Muscle layer of colon (tissue), 2 donors: ENCODE measurements around the gene MIDN.

Experiments
- H3K27ac ChIP-seq: one replicate; pipeline ENCODE4 v1.7.0; 2013; ENCODE audit warnings: low read depth, mild to moderate bottlenecking, low read length, moderate library complexity
- H3K27me3 ChIP-seq, 2 donors: one replicate each; pipeline ENCODE4 v1.7.0; 2013; ENCODE audit warnings: low read length in 2 of 2, mild to moderate bottlenecking in 2 of 2; ENCODE audit not compliant: insufficient read depth in 2 of 2, control insufficient read depth in 1 of 2
- H3K36me3 ChIP-seq: one replicate; pipeline ENCODE4 v1.7.0; 2013; ENCODE audit warnings: mild to moderate bottlenecking, low read length; ENCODE audit not compliant: insufficient read depth
- H3K4me1 ChIP-seq: one replicate; pipeline ENCODE4 v1.7.0; 2013; ENCODE audit warnings: mild to moderate bottlenecking, low read length; ENCODE audit not compliant: insufficient read depth
- H3K4me3 ChIP-seq, 2 donors: one replicate each; pipeline ENCODE4 v1.7.0; 2013; ENCODE audit warnings: low read length in 2 of 2, low read depth in 1 of 2, mild to moderate bottlenecking in 1 of 2, moderate library complexity in 1 of 2
- H3K9ac ChIP-seq: one replicate; pipeline ENCODE4 v1.7.0; 2013; ENCODE audit warnings: low read length
- H3K9me3 ChIP-seq: one replicate; pipeline ENCODE4 v1.7.0; 2013; ENCODE audit warnings: mild to moderate bottlenecking, low read length
- donor health status: abdominal sarcoma.
- donor health status: Adenocarcinoma of cecum.

MIDN gene

GRCh38 chr19:1223018-1223855, 25.1 kb upstream of the MIDN start:
- Histone ChIP-seq H3K9me3 (no peaks in the 10 kb centered on the region), H3K36me3 (peaks cover 28% of the 10 kb centered on the region), H3K4me1 (peaks cover 14% of the 10 kb centered on the region), H3K27me3 (no peaks in the 10 kb centered on the region), H3K27ac (no peak overlapping the region), H3K4me3 (no peak overlapping the region), H3K9ac (no peak overlapping the region)

DNA sequence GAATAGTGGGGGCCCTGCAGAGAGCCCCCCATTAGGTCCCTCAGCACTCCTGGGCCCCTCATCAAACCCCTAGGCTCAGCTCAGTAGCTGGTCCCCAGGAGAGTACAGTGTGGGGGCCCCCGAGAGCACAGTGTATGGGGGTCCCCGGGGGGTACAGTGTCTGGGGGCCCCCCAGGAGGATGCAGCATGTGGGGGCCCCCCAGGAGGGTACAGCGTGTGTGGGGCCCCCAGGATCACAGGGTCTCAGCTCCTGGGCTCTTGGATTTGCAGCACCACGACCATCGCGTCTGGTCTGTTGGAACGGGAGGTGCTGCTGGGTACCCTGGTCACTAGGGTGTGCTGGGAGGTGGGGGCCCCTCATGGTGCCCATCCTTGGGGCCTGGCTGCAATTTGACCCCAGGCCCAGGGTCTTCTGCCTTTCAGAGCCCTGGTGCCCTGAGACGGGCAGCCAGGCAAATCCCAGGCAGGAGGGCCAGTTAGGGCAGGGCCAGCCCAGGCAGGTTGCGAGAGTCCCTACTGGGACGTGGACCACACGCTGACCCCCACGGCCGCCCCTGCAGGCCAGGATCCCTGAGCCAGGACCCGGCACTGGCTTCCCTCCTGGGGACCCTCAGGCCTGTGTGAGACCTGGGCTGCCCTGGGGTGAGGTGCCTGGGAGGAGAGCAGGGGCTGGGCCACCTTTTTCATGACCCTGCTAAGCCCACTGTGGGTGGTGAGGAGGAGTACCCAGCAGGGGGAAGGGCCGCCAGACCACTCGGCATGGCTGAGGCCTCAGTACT, 24.1 kb upstream of the MIDN start:
- H3K36me3 ChIP-seq: peaks cover 28% of the 10 kb centered on the region
- no peak overlapping the region for H3K27ac ChIP-seq
- no peak overlapping the region for H3K9ac ChIP-seq
- no peaks in the 10 kb centered on the region for H3K9me3 ChIP-seq
- no peaks in the 10 kb centered on the region for H3K27me3 ChIP-seq
- no peak overlapping the region for H3K4me3 ChIP-seq
- peaks cover 7% of the 10 kb centered on the region for H3K4me1 ChIP-seq

DNA sequence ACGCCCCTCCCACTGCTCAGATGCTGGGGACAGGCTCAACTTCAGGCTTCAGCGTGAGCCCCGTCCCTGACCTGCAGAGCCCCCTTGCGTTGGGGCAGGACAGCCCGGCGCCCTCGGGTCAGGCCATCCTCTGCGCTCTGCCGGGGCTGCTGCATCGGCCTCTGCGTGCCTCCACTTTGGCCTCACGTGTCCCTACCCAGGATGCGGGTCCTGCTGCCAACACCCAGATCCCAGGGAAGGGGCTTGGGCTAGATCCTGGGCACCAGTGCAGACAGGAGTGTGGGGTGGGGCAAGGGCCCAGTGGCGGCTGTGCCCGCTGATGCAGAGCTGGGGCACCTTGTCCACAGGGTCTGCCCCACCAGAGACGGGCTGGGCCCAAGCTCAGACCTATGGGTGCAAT, 23.5 kb upstream of the MIDN start:
- no peaks in the 10 kb centered on the region for H3K27me3 ChIP-seq
- H3K9me3 ChIP-seq: no peaks in the 10 kb centered on the region
- peaks cover 28% of the 10 kb centered on the region for H3K36me3 ChIP-seq
- no peak overlapping the region for H3K9ac ChIP-seq
- H3K4me3 ChIP-seq: no peak overlapping the region
- peaks cover 7% of the 10 kb centered on the region for H3K4me1 ChIP-seq
- no peak overlapping the region for H3K27ac ChIP-seq

DNA sequence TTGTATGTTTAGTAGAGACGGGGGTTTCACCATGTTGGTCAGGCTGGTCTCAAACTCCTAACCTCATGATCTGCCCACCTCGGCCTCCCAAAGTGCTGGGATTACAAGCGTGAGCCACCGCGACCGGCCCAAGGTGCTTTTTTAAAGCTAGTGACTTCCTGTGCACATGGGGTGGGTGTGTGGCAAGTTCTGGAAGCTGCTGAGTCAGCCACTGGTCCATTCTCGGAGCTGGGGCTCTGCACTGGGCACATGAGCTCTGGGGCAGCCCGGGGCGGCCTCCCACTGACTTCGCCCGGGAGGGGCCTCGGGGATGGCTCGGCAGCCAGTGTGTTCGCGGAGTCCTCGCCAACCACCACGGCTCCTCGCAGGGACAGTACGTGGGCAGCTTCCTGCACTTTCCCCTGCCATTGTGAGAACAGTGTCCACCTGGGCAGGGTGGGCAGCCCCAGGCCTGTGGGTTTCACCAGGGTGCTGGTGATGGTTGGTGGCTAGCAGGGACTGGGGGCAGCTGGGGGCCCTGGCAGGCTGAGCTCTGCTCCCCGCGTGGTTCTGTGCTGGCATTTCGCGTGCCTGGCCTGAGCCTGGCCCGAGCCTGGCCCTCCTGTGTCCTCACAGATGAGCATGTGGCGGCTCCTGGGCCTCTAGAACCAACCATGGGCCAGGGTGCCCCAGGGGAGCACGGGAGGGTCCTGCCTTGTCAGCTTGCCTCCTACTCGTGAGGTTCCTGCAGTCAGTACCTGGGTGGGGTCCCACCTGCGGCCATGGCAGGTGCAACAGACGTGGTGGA, 22.8 kb upstream of the MIDN start:
- Histone ChIP-seq H3K36me3 (peaks cover 23% of the 10 kb centered on the region), H3K9me3 (no peaks in the 10 kb centered on the region), H3K27ac (no peak overlapping the region), H3K27me3 (no peaks in the 10 kb centered on the region), H3K4me1 (peaks cover 7% of the 10 kb centered on the region), H3K4me3 (no peak overlapping the region), H3K9ac (no peak overlapping the region)

DNA sequence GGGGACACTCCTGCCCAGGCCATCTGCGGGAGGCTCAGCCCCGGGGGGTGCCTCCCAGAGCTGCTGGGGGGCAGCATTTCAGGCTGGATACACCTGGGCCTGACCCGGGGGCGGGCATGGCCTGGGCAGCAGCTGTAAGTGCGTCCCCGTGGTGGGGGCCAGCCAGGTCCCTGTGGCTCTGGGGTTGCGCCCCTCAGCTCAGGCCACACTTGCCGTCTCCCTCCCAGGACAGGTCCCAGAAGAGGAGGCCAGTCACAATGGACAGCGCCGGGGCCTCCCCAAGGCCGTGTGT, 22.2 kb upstream of the MIDN start:
- no peaks in the 10 kb centered on the region for H3K27me3 ChIP-seq
- H3K4me1 ChIP-seq: peaks cover 7% of the 10 kb centered on the region
- H3K36me3 ChIP-seq: peaks cover 18% of the 10 kb centered on the region
- no peaks in the 10 kb centered on the region for H3K9me3 ChIP-seq
- no peak overlapping the region for H3K9ac ChIP-seq
- no peak overlapping the region for H3K27ac ChIP-seq
- H3K4me3 ChIP-seq: no peak overlapping the region

GRCh38 chr19:1226522-1227303, 21.7 kb upstream of the MIDN start:
- H3K4me3 ChIP-seq: no peak overlapping the region
- no peak overlapping the region for H3K9ac ChIP-seq
- peaks cover 7% of the 10 kb centered on the region for H3K4me1 ChIP-seq
- H3K27me3 ChIP-seq: no peaks in the 10 kb centered on the region
- H3K27ac ChIP-seq: no peak overlapping the region
- H3K9me3 ChIP-seq: no peaks in the 10 kb centered on the region
- peaks cover 13% of the 10 kb centered on the region for H3K36me3 ChIP-seq

DNA sequence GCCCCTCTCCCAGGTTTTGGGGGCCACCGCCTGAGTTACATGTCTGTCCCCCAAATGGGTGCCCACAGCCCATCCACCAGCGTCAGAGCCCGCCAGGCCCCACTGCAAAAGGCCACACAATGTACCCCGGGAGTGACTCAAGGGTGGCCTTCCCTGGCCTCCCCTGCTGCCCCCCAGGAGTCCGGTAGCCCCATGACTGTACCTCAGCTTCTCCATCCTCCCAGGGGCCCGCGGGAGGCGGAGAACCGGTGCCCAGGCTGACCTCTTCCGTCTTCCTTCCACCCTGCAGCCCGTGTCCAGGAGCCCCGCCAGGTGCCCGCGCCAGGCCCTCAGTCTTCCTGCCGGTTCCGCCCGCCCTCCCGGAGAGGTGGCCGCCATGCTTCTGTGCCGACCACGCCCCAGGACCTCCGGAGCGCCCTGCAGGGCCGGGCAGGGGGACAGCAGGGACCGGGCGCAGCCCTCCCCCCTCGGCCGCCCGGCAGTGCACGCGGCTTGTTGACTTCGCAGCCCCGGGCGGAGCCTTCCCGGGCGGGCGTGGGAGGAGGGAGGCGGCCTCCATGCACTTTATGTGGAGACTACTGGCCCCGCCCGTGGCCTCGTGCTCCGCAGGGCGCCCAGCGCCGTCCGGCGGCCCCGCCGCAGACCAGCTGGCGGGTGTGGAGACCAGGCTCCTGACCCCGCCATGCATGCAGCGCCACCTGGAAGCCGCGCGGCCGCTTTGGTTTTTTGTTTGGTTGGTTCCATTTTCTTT, 20.9 kb upstream of the MIDN start:
- H3K4me3 ChIP-seq: no peak overlapping the region
- peaks cover 10% of the 10 kb centered on the region for H3K36me3 ChIP-seq
- no peak overlapping the region for H3K9ac ChIP-seq
- no peak overlapping the region for H3K27ac ChIP-seq
- H3K4me1 ChIP-seq: peaks cover 13% of the 10 kb centered on the region
- H3K9me3 ChIP-seq: no peaks in the 10 kb centered on the region
- no peaks in the 10 kb centered on the region for H3K27me3 ChIP-seq

- H3K27ac ChIP-seq: no peak overlapping the region
- no peaks in the 10 kb centered on the region for H3K27me3 ChIP-seq
- H3K36me3 ChIP-seq: peaks cover 2% of the 10 kb centered on the region
- H3K9me3 ChIP-seq: no peaks in the 10 kb centered on the region
- peaks cover 13% of the 10 kb centered on the region for H3K4me1 ChIP-seq
- H3K4me3 ChIP-seq: no peak overlapping the region
- H3K9ac ChIP-seq: no peak overlapping the region
These were observed 20.0 kb upstream of the MIDN start for GRCh38 chr19:1228161-1228957.

DNA sequence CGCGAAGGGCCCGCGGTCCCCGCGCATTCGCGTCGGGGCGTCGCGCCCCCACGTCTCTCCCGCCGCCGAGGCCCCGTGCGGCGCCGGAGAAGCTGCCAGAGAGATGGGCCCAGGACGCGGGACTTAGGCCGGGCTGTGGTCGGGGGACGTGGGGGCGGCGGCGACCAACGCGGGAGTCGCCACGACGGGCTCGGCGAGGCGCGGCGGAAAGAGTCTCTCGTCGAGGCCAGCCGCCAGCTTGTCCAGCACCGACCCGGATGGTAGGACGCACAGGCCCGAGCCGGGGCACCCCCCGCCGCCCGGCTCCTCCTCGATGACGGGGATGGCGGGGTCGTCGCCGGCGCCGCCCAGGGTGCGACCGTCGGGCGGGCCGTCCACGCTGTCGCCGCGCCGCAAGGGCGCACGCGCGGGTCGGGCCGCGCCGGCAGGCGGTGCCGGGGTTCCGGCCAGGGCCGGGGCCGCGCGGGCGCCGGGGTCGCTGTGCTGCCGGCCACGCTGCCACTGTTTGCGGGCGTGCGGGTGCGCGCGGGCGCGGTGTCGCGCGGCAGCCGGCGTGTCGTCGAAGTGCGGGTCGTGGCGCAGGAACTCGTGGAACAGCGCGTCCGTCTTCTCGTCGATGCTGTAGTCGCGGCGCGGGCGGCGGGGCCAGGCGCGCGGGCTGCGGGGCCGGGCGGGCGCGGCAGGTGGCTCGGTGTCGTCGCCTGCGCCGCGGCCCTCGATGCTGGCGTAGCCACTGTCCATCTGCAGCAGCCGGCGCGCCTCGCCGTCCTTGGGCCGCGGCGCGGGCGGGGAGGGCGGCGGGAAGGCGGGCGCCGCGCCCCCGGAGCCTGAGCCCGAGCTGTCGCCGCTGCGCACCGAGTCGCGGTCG, 19.1 kb upstream of the MIDN start:
- Histone ChIP-seq H3K36me3 (no peaks in the 10 kb centered on the region), H3K4me3 (no peak overlapping the region), H3K9me3 (no peaks in the 10 kb centered on the region), H3K9ac (no peak overlapping the region), H3K27ac (no peak overlapping the region), H3K27me3 (no peaks in the 10 kb centered on the region), H3K4me1 (peaks cover 13% of the 10 kb centered on the region)
